Measurements from ENCODE around the gene RPRD1A.
"Not testable (repeated sequence)": the region's sequence is repeated elsewhere in the genome, so short reads cannot be mapped to it uniquely, and the experiment has no call there.

The RPRD1A gene

GRCh38 chr18:36099311-36099710, 32.0 kb upstream of the RPRD1A start:
- Histone ChIP-seq H3K27ac (ENCODE audit: low read depth, low read length) (no peak overlapping the region), H3K9ac (ENCODE audit: low read length) (no peak overlapping the region), H3K9me3 (ENCODE audit: control insufficient read depth, insufficient read depth, low read depth, low read length) (peaks cover 13% of the 10 kb centered on the region), H3K27me3 (ENCODE audit: control insufficient read depth, insufficient read depth, low read length) (no peaks in the 10 kb centered on the region), H3K36me3 (ENCODE audit: control insufficient read depth, insufficient read depth, low read length) (no peaks in the 10 kb centered on the region), H3K4me3 (ENCODE audit: low read depth, low read length) (no peak overlapping the region), H3K4me1 (ENCODE audit: control insufficient read depth, insufficient read depth, low read length) (no peaks in the 10 kb centered on the region)

- no peaks in the 10 kb centered on the region for H3K4me1 ChIP-seq (ENCODE audit: control insufficient read depth, insufficient read depth, low read length)
- H3K9me3 ChIP-seq (ENCODE audit: control insufficient read depth, insufficient read depth, low read depth, low read length) = peaks cover 8% of the 10 kb centered on the region
- H3K36me3 ChIP-seq (ENCODE audit: control insufficient read depth, insufficient read depth, low read length) = no peaks in the 10 kb centered on the region
- no peak overlapping the region for H3K4me3 ChIP-seq (ENCODE audit: low read depth, low read length)
- H3K9ac ChIP-seq (ENCODE audit: low read length) = no peak overlapping the region
- no peaks in the 10 kb centered on the region for H3K27me3 ChIP-seq (ENCODE audit: control insufficient read depth, insufficient read depth, low read length)
- H3K27ac ChIP-seq (ENCODE audit: low read depth, low read length) = no peak overlapping the region
Measured at GRCh38 chr18:36096955-36097354, 29.6 kb upstream of the RPRD1A start.

- no peak overlapping the region for H3K9ac ChIP-seq (ENCODE audit: low read length)
- no peak overlapping the region for H3K27ac ChIP-seq (ENCODE audit: low read depth, low read length)
- no peaks in the 10 kb centered on the region for H3K27me3 ChIP-seq (ENCODE audit: control insufficient read depth, insufficient read depth, low read length)
- H3K36me3 ChIP-seq (ENCODE audit: control insufficient read depth, insufficient read depth, low read length) = no peaks in the 10 kb centered on the region
- no peaks in the 10 kb centered on the region for H3K4me1 ChIP-seq (ENCODE audit: control insufficient read depth, insufficient read depth, low read length)
- H3K4me3 ChIP-seq (ENCODE audit: low read depth, low read length) = no peak overlapping the region
- peaks cover under 1% of the 10 kb centered on the region; the same call in 1 of the 2 replicates for H3K9me3 ChIP-seq (ENCODE audit: control insufficient read depth, insufficient read depth, low read depth, low read length)
Measured at GRCh38 chr18:36095936-36096519, 28.7 kb upstream of the RPRD1A start.

- Histone ChIP-seq H3K27ac (ENCODE audit: low read depth, low read length) (no peak overlapping the region), H3K9me3 (ENCODE audit: control insufficient read depth, insufficient read depth, low read depth, low read length) (no peaks in the 10 kb centered on the region), H3K4me3 (ENCODE audit: low read depth, low read length) (no peak overlapping the region), H3K27me3 (ENCODE audit: control insufficient read depth, insufficient read depth, low read length) (no peaks in the 10 kb centered on the region), H3K36me3 (ENCODE audit: control insufficient read depth, insufficient read depth, low read length) (no peaks in the 10 kb centered on the region), H3K4me1 (ENCODE audit: control insufficient read depth, insufficient read depth, low read length) (no peaks in the 10 kb centered on the region), H3K9ac (ENCODE audit: low read length) (no peak overlapping the region)
Measured at GRCh38 chr18:36094431-36094830, 27.1 kb upstream of the RPRD1A start.

- H3K27me3 ChIP-seq (ENCODE audit: control insufficient read depth, insufficient read depth, low read length); H3K4me3 ChIP-seq (ENCODE audit: low read depth, low read length); H3K36me3 ChIP-seq (ENCODE audit: control insufficient read depth, insufficient read depth, low read length); H3K4me1 ChIP-seq (ENCODE audit: control insufficient read depth, insufficient read depth, low read length); H3K27ac ChIP-seq (ENCODE audit: low read depth, low read length); H3K9ac ChIP-seq (ENCODE audit: low read length); H3K9me3 ChIP-seq (ENCODE audit: control insufficient read depth, insufficient read depth, low read depth, low read length): not testable (repeated sequence)
Measured at GRCh38 chr18:36092116-36092515, 24.8 kb upstream of the RPRD1A start.

- no peaks in the 10 kb centered on the region for H3K36me3 ChIP-seq (ENCODE audit: control insufficient read depth, insufficient read depth, low read length)
- H3K4me3 ChIP-seq (ENCODE audit: low read depth, low read length) = no peak overlapping the region
- no peaks in the 10 kb centered on the region for H3K4me1 ChIP-seq (ENCODE audit: control insufficient read depth, insufficient read depth, low read length)
- no peaks in the 10 kb centered on the region for H3K9me3 ChIP-seq (ENCODE audit: control insufficient read depth, insufficient read depth, low read depth, low read length)
- no peaks in the 10 kb centered on the region for H3K27me3 ChIP-seq (ENCODE audit: control insufficient read depth, insufficient read depth, low read length)
- H3K9ac ChIP-seq (ENCODE audit: low read length) = no peak overlapping the region
- no peak overlapping the region for H3K27ac ChIP-seq (ENCODE audit: low read depth, low read length)
Measured at GRCh38 chr18:36089001-36089400, 21.6 kb upstream of the RPRD1A start.

DNA sequence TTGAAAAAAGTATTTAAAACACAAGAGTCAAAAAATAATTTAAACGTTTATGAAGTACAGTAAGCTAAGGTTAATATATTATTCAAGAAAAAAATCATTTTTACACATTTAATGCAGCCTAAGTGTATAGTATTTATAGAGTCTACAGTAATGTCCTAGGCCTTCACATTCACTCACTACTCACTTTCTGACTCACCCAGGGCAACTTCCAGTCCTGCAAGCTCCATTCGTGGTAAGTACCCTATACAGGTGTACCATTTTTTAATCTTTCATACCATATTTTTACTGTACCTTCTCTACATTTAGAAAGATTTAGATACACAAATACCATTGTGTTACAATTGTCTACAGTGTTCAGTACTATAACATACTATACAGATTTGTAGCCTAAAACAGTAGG, 20.9 kb upstream of the RPRD1A start:
- no peaks in the 10 kb centered on the region for H3K27me3 ChIP-seq (ENCODE audit: control insufficient read depth, insufficient read depth, low read length)
- no peak overlapping the region for H3K9ac ChIP-seq (ENCODE audit: low read length)
- no peak overlapping the region for H3K27ac ChIP-seq (ENCODE audit: low read depth, low read length)
- no peaks in the 10 kb centered on the region for H3K4me1 ChIP-seq (ENCODE audit: control insufficient read depth, insufficient read depth, low read length)
- no peaks in the 10 kb centered on the region for H3K9me3 ChIP-seq (ENCODE audit: control insufficient read depth, insufficient read depth, low read depth, low read length)
- no peaks in the 10 kb centered on the region for H3K36me3 ChIP-seq (ENCODE audit: control insufficient read depth, insufficient read depth, low read length)
- H3K4me3 ChIP-seq (ENCODE audit: low read depth, low read length) = no peak overlapping the region

- Histone ChIP-seq H3K27me3 (ENCODE audit: control insufficient read depth, insufficient read depth, low read length) (no peaks in the 10 kb centered on the region), H3K9me3 (ENCODE audit: control insufficient read depth, insufficient read depth, low read depth, low read length) (no peaks in the 10 kb centered on the region), H3K27ac (ENCODE audit: low read depth, low read length) (no peak overlapping the region), H3K4me1 (ENCODE audit: control insufficient read depth, insufficient read depth, low read length) (no peaks in the 10 kb centered on the region), H3K4me3 (ENCODE audit: low read depth, low read length) (no peak overlapping the region), H3K36me3 (ENCODE audit: control insufficient read depth, insufficient read depth, low read length) (no peaks in the 10 kb centered on the region), H3K9ac (ENCODE audit: low read length) (no peak overlapping the region)
Measured at GRCh38 chr18:36086186-36086585, 18.8 kb upstream of the RPRD1A start.

DNA sequence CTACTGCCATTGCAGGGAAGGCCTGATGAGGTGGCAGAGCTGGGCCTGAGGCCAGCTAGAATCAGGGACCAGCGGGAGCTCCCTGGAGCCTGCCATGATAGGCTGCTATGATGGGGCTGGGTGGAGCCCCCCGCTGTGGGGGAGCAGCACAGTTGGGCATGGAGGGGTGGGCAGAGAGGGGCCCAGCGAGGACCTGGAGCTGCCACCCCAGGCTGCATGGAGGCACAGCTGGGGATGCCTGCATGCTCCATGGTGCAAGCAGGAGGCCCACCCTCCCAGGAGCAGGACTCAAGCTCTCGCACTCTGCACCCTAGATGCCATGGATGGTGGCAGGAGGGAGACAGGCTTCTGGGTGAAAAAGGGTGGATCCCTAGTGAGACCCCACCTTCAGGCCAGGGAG, 17.8 kb upstream of the RPRD1A start:
- Histone ChIP-seq H3K4me3 (ENCODE audit: low read depth, low read length) (no peak overlapping the region), H3K9me3 (ENCODE audit: control insufficient read depth, insufficient read depth, low read depth, low read length) (peaks cover 3% of the 10 kb centered on the region), H3K27me3 (ENCODE audit: control insufficient read depth, insufficient read depth, low read length) (no peaks in the 10 kb centered on the region), H3K36me3 (ENCODE audit: control insufficient read depth, insufficient read depth, low read length) (no peaks in the 10 kb centered on the region), H3K9ac (ENCODE audit: low read length) (no peak overlapping the region), H3K27ac (ENCODE audit: low read depth, low read length) (no peak overlapping the region), H3K4me1 (ENCODE audit: control insufficient read depth, insufficient read depth, low read length) (no peaks in the 10 kb centered on the region)

DNA sequence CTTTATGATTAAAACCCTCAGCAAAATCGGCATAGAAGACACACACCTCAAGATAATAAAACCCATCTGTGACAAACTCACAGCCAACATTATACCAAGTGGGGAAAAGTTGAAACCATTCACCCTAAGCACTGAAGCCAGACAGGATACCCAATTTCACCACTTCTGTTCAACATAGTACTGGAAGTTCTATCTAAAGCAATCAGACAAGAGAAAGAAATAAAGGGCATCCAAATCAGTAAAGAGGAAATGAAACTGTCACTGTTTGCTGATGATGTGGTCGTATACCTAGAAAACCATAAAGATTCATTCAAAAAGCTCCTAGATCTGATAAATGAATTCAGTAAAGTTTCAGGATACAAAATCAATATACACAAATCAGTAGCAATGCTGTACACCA, 16.4 kb upstream of the RPRD1A start:
- no peak overlapping the region for H3K9ac ChIP-seq (ENCODE audit: low read length)
- no peak overlapping the region for H3K4me3 ChIP-seq (ENCODE audit: low read depth, low read length)
- no peaks in the 10 kb centered on the region for H3K27me3 ChIP-seq (ENCODE audit: control insufficient read depth, insufficient read depth, low read length)

DNA sequence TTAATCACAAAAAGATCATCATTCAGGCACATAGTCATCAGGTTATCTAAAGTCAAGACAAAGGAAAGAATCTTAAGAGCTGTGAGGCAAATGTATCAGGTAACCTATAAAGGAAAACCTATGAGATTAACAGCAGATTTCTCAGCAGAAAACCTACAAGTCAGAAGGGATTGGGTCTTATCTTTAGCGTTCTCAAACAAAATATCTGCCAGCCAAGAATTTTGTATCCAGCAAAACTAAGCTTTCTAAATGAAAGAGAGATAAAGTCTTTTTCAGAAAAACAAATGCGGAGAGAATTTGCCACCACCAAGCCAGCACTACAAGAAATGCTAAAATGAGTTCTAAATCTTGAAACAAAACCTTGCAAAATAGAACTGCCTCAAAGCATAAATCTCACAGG, 13.8 kb upstream of the RPRD1A start:
- not testable (repeated sequence) for H3K36me3 ChIP-seq (ENCODE audit: control insufficient read depth, insufficient read depth, low read length); H3K27me3 ChIP-seq (ENCODE audit: control insufficient read depth, insufficient read depth, low read length); H3K9ac ChIP-seq (ENCODE audit: low read length); H3K4me3 ChIP-seq (ENCODE audit: low read depth, low read length); H3K27ac ChIP-seq (ENCODE audit: low read depth, low read length); H3K4me1 ChIP-seq (ENCODE audit: control insufficient read depth, insufficient read depth, low read length)
- H3K9me3 ChIP-seq (ENCODE audit: control insufficient read depth, insufficient read depth, low read depth, low read length) = peaks cover 12% of the 10 kb centered on the region

More for the DNA sequence above, 16.4 kb upstream of the RPRD1A start:
- no peaks in the 10 kb centered on the region for H3K36me3 ChIP-seq (ENCODE audit: control insufficient read depth, insufficient read depth, low read length)
- H3K9me3 ChIP-seq (ENCODE audit: control insufficient read depth, insufficient read depth, low read depth, low read length) = peaks cover 12% of the 10 kb centered on the region
- H3K4me1 ChIP-seq (ENCODE audit: control insufficient read depth, insufficient read depth, low read length) = no peaks in the 10 kb centered on the region
- no peak overlapping the region for H3K27ac ChIP-seq (ENCODE audit: low read depth, low read length)

Data from HUES6 (cell line).